ENCODE measurements around the gene GDF10.

Gene GDF10

GRCh38 chr10:47330366-47330765, 30.4 kb downstream of the GDF10 start:
- no peak overlapping the region for H3K9ac ChIP-seq (ENCODE audit: low read length)
- no peaks in the 10 kb centered on the region for H3K4me1 ChIP-seq (ENCODE audit: low read length)
- H3K9me3 ChIP-seq (ENCODE audit: insufficient read depth, low read length) = no peaks in the 10 kb centered on the region
- no peak overlapping the region for H3K27ac ChIP-seq (ENCODE audit: low read length)
- no peaks in the 10 kb centered on the region for H3K36me3 ChIP-seq (replicated peaks; ENCODE audit: low read depth, low read length)
- TF ChIP-seq CTCF (IDR thresholded peaks at IDR 0.05; ENCODE audit: low read depth, low read length) (no peak), EZH2phosphoT487 (IDR thresholded peaks at IDR 0.05; ENCODE audit: low read depth) (no peak)
- H3K79me2 ChIP-seq (ENCODE audit: low read length) = no peaks in the 10 kb centered on the region
- no peaks in the 10 kb centered on the region for H4K20me1 ChIP-seq (ENCODE audit: insufficient read depth, low read length)
- H3K4me3 ChIP-seq (ENCODE audit: low read length) = no peak overlapping the region
- H3K27me3 ChIP-seq (ENCODE audit: low read depth, low read length) = no peaks in the 10 kb centered on the region; the same call in 1 of the 2 replicates
- H2AFZ ChIP-seq (ENCODE audit: low read depth, low read length) = no peak overlapping the region
- H3K4me2 ChIP-seq (ENCODE audit: low read length) = no peak overlapping the region

DNA sequence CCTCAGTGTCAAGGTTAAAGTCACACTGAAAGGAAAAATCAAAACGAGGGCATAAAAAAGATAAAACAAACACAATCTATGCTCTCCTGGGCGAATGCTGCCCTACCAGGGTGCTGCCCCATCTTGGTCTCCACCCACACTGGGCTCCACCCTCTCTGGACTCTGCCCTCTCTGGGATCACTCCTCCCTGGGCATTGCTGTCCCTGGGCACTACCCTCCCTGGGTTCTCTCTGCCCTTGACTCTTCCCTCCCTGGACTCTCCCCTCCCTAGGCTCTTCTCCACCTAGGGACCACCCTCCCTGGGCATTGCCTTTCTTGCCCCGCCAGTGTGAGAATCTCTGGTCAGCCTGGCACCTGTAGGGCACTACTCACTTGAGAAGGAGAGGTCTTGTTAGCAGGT, 30.8 kb downstream of the GDF10 start:
- no peaks in the 10 kb centered on the region for H3K9me3 ChIP-seq (ENCODE audit: insufficient read depth, low read length)
- no peak overlapping the region for H3K4me2 ChIP-seq (ENCODE audit: low read length)
- H3K4me1 ChIP-seq (ENCODE audit: low read length) = no peaks in the 10 kb centered on the region
- H2AFZ ChIP-seq (ENCODE audit: low read depth, low read length) = no peak overlapping the region
- H3K27me3 ChIP-seq (ENCODE audit: low read depth, low read length) = no peaks in the 10 kb centered on the region; the same call in 1 of the 2 replicates
- TF ChIP-seq EZH2phosphoT487 (IDR thresholded peaks at IDR 0.05; ENCODE audit: low read depth) (no peak), CTCF (IDR thresholded peaks at IDR 0.05; ENCODE audit: low read depth, low read length) (no peak)
- no peak overlapping the region for H3K27ac ChIP-seq (ENCODE audit: low read length)
- H3K36me3 ChIP-seq (replicated peaks; ENCODE audit: low read depth, low read length) = no peaks in the 10 kb centered on the region
- no peak overlapping the region for H3K4me3 ChIP-seq (ENCODE audit: low read length)
- no peaks in the 10 kb centered on the region for H4K20me1 ChIP-seq (ENCODE audit: insufficient read depth, low read length)
- no peaks in the 10 kb centered on the region for H3K79me2 ChIP-seq (ENCODE audit: low read length)
- no peak overlapping the region for H3K9ac ChIP-seq (ENCODE audit: low read length)

- no peaks in the 10 kb centered on the region for H3K79me2 ChIP-seq (ENCODE audit: low read length)
- no peak overlapping the region for H3K4me2 ChIP-seq (ENCODE audit: low read length)
- no peak overlapping the region for H3K4me3 ChIP-seq (ENCODE audit: low read length)
- no peaks in the 10 kb centered on the region for H3K36me3 ChIP-seq (replicated peaks; ENCODE audit: low read depth, low read length)
- no peak overlapping the region for H3K27ac ChIP-seq (ENCODE audit: low read length)
- H2AFZ ChIP-seq (ENCODE audit: low read depth, low read length) = no peak overlapping the region
- no peaks in the 10 kb centered on the region for H4K20me1 ChIP-seq (ENCODE audit: insufficient read depth, low read length)
- no peaks in the 10 kb centered on the region for H3K4me1 ChIP-seq (ENCODE audit: low read length)
- H3K27me3 ChIP-seq (ENCODE audit: low read depth, low read length) = no peaks in the 10 kb centered on the region; the same call in 1 of the 2 replicates
- H3K9ac ChIP-seq (ENCODE audit: low read length) = no peak overlapping the region
- TF ChIP-seq CTCF (IDR thresholded peaks at IDR 0.05; ENCODE audit: low read depth, low read length) = no peak
- TF ChIP-seq EZH2phosphoT487 (IDR thresholded peaks at IDR 0.05; ENCODE audit: low read depth) = no peak
- H3K9me3 ChIP-seq (ENCODE audit: insufficient read depth, low read length) = no peaks in the 10 kb centered on the region
These were observed 31.5 kb downstream of the GDF10 start for GRCh38 chr10:47331491-47331890.

DNA sequence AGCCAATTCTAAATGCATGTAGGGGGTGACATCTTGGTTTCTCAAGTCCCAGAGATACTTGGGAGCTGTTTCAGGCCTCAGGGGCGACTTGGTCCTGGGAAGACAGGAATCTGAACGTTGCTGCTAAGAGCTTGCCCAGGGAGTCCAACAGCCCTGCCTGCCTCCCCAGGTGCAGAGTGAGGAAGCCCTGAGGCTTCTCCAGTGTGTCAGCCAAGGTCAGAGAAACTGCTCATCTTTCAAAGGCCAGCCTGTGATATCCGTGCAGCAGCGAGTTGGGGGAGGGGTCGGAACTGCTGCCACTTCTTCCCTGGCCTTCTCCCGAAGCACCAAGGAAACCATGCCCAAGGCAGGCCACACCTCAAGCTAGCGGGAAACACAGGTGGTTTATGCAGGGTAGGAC, 32.0 kb downstream of the GDF10 start:
- no peak overlapping the region for H3K4me2 ChIP-seq (ENCODE audit: low read length)
- H3K79me2 ChIP-seq (ENCODE audit: low read length) = no peaks in the 10 kb centered on the region
- TF ChIP-seq EZH2phosphoT487 (IDR thresholded peaks at IDR 0.05; ENCODE audit: low read depth) = no peak
- TF ChIP-seq CTCF (IDR thresholded peaks at IDR 0.05; ENCODE audit: low read depth, low read length) = no peak
- no peak overlapping the region for H3K27ac ChIP-seq (ENCODE audit: low read length)
- H3K27me3 ChIP-seq (ENCODE audit: low read depth, low read length) = no peaks in the 10 kb centered on the region; the same call in 1 of the 2 replicates
- no peaks in the 10 kb centered on the region for H3K36me3 ChIP-seq (replicated peaks; ENCODE audit: low read depth, low read length)
- no peak overlapping the region for H3K4me3 ChIP-seq (ENCODE audit: low read length)
- H3K9ac ChIP-seq (ENCODE audit: low read length) = no peak overlapping the region
- H3K9me3 ChIP-seq (ENCODE audit: insufficient read depth, low read length) = no peaks in the 10 kb centered on the region
- no peak overlapping the region for H2AFZ ChIP-seq (ENCODE audit: low read depth, low read length)
- H3K4me1 ChIP-seq (ENCODE audit: low read length) = no peaks in the 10 kb centered on the region
- H4K20me1 ChIP-seq (ENCODE audit: insufficient read depth, low read length) = no peaks in the 10 kb centered on the region

Data from OCI-LY3 (cell line).